SU-DHL-6 (cell line): Measurements from ENCODE around the gene MRPS10.

Experiments used
- H2AFZ ChIP-seq: fragments of 200-600 bp; sonication (generic); 2 replicates; pipeline ENCODE4 v1.6.1; 2014; ENCODE audit warnings: low read depth, mild to moderate bottlenecking, moderate library complexity, mixed read lengths, antibody characterized with exemption, low read length; ENCODE audit not compliant: severe bottlenecking
- H3F3A ChIP-seq: fragments of 200-600 bp; shearing (Covaris generic); 2 replicates; pipeline ENCODE4 v1.6.0; 2016; ENCODE audit warnings: antibody characterized with exemption, mild to moderate bottlenecking; ENCODE audit not compliant: insufficient read depth
- H3K27ac ChIP-seq: fragments of 200-600 bp; sonication (generic); 2 replicates; pipeline ENCODE4 v1.5.1; 2016; ENCODE audit warnings: low read depth, mild to moderate bottlenecking, low read length, moderate library complexity, mixed read lengths
- H3K27me3 ChIP-seq: fragments of 200-600 bp; sonication (generic), shearing (Covaris generic); 2 replicates; pipeline ENCODE4 v1.6.0; 2014; ENCODE audit warnings: mild to moderate bottlenecking, low read length
- H3K36me3 ChIP-seq: fragments of 200-600 bp; sonication (generic); 2 replicates; pipeline ENCODE4 v1.6.1; 2014; ENCODE audit warnings: mild to moderate bottlenecking, low read length, mixed read lengths
- H3K4me2 ChIP-seq: fragments of 300-600, 200-600 bp; shearing (Covaris generic), sonication (generic); 2 replicates; pipeline ENCODE4 v1.6.0; 2014; ENCODE audit warnings: low read length, low read depth, mild to moderate bottlenecking; ENCODE audit not compliant: poor library complexity, severe bottlenecking
- H3K4me3 ChIP-seq: fragments of 200-600 bp; sonication (generic); 2 replicates; pipeline ENCODE4 v1.5.1; 2014; ENCODE audit warnings: antibody characterized with exemption, low read length, mild to moderate bottlenecking, mixed read lengths; ENCODE audit not compliant: insufficient read depth, poor library complexity, severe bottlenecking
- H3K79me2 ChIP-seq: fragments of 200-600 bp; sonication (generic); 2 replicates; pipeline ENCODE4 v1.6.1; 2014; ENCODE audit warnings: mild to moderate bottlenecking, low read length, moderate library complexity; ENCODE audit not compliant: insufficient read depth
- H3K9ac ChIP-seq: fragments of 200-600 bp; sonication (generic); 2 replicates; pipeline ENCODE4 v1.7.0; 2014; ENCODE audit warnings: mild to moderate bottlenecking, low read length
- H3K9me2 ChIP-seq: fragments of 200-600 bp; sonication (generic); replicated peaks from 2 replicates; pipeline ENCODE4 v1.6.1; 2014; ENCODE audit warnings: low read length; ENCODE audit not compliant: insufficient read depth
- H3K9me3 ChIP-seq: fragments of 200-600 bp; sonication (generic); 2 replicates; pipeline ENCODE4 v1.6.1; 2014; ENCODE audit warnings: low read length, mixed read lengths; ENCODE audit not compliant: insufficient read depth
- H4K20me1 ChIP-seq: fragments of 200-600 bp; sonication (generic); 2 replicates; pipeline ENCODE4 v1.6.1; 2014; ENCODE audit warnings: low read depth, mild to moderate bottlenecking, antibody characterized with exemption, low read length, moderate library complexity, mixed read lengths
- EZH2phosphoT487 ChIP-seq: fragments of 200-600 bp; sonication (generic), shearing (Covaris generic); conservative IDR thresholded peaks from 2 replicates; pipeline ENCODE4 v1.6.1; 2018; ENCODE audit warnings: mild to moderate bottlenecking, antibody characterized with exemption, low read length, moderate library complexity, mixed read lengths
- TF ChIP-seq, protein P1 (sequence below): fragments of 200-600 bp; sonication (generic); IDR thresholded peaks from one replicate; pipeline ENCODE4 v1.5.1; 2017; ENCODE audit warnings: antibody characterized with exemption, mild to moderate bottlenecking, low read length, moderate library complexity; ENCODE audit not compliant: insufficient read depth, poor library complexity, severe bottlenecking

Gene MRPS10

GRCh38 chr6:42217519-42218367 is at the start of gene MRPS10:
Gene MRPS10 (minus strand): TSS chr6:42217861. CDS start chr6:42217849, 12 bp downstream.
- H3K4me3 ChIP-seq, result peak within 1 kb of the TSS; percentile 64
- TF ChIP-seq, protein P1, sequence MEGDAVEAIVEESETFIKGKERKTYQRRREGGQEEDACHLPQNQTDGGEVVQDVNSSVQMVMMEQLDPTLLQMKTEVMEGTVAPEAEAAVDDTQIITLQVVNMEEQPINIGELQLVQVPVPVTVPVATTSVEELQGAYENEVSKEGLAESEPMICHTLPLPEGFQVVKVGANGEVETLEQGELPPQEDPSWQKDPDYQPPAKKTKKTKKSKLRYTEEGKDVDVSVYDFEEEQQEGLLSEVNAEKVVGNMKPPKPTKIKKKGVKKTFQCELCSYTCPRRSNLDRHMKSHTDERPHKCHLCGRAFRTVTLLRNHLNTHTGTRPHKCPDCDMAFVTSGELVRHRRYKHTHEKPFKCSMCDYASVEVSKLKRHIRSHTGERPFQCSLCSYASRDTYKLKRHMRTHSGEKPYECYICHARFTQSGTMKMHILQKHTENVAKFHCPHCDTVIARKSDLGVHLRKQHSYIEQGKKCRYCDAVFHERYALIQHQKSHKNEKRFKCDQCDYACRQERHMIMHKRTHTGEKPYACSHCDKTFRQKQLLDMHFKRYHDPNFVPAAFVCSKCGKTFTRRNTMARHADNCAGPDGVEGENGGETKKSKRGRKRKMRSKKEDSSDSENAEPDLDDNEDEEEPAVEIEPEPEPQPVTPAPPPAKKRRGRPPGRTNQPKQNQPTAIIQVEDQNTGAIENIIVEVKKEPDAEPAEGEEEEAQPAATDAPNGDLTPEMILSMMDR, result no peak
- TF ChIP-seq EZH2phosphoT487, result no peak
- H3F3A ChIP-seq, result peaks cover 23% of the 10 kb centered on the region
- peaks cover 16% of the 10 kb centered on the region for H3K36me3 ChIP-seq
- peak within 1 kb of the TSS; percentile 74 for H2AFZ ChIP-seq
- no peaks in the 10 kb centered on the region for H3K9me2 ChIP-seq
- peak within 1 kb of the TSS; percentile 85 for H3K4me2 ChIP-seq
- no peaks in the 10 kb centered on the region for H4K20me1 ChIP-seq
- peaks cover 32% of the 10 kb centered on the region for H3K79me2 ChIP-seq
- no peaks in the 10 kb centered on the region for H3K27me3 ChIP-seq
- H3K27ac ChIP-seq, result 0 out of 2 replicates have a peak within 1 kb of the TSS, but pooled peaks have one; percentile 6
- H3K9me3 ChIP-seq, result no peaks in the 10 kb centered on the region
- H3K9ac ChIP-seq, result peak within 1 kb of the TSS; percentile 72

GRCh38 chr6:42266538-42266937 is 48.9 kb upstream of the MRPS10 start:
- no peak for TF ChIP-seq EZH2phosphoT487
- TF ChIP-seq, protein P1, result no peak
- Histone ChIP-seq H3K9me2 (no peaks in the 10 kb centered on the region), H3K9ac (no peak overlapping the region), H3F3A (no peaks in the 10 kb centered on the region), H3K27ac (no peak overlapping the region), H3K36me3 (no peaks in the 10 kb centered on the region), H3K4me3 (no peak overlapping the region), H3K79me2 (no peaks in the 10 kb centered on the region), H3K27me3 (no peaks in the 10 kb centered on the region), H4K20me1 (no peaks in the 10 kb centered on the region), H3K9me3 (no peaks in the 10 kb centered on the region), H3K4me2 (no peak overlapping the region), H2AFZ (no peak overlapping the region)

- no peaks in the 10 kb centered on the region for H3K27me3 ChIP-seq
- H3K9me3 ChIP-seq, result no peaks in the 10 kb centered on the region
- H4K20me1 ChIP-seq, result no peaks in the 10 kb centered on the region
- no peaks in the 10 kb centered on the region for H3F3A ChIP-seq
- no peak overlapping the region for H2AFZ ChIP-seq
- no peaks in the 10 kb centered on the region for H3K9me2 ChIP-seq
- no peak overlapping the region for H3K4me2 ChIP-seq
- no peak overlapping the region for H3K4me3 ChIP-seq
- no peaks in the 10 kb centered on the region for H3K79me2 ChIP-seq
- H3K27ac ChIP-seq, result no peak overlapping the region
- TF ChIP-seq, protein P1, result no peak
- TF ChIP-seq EZH2phosphoT487, result no peak
- no peak overlapping the region for H3K9ac ChIP-seq
- H3K36me3 ChIP-seq, result no peaks in the 10 kb centered on the region
These were observed 47.3 kb upstream of the MRPS10 start for GRCh38 chr6:42264852-42265390.
